COLO668 (cell line): ENCODE data around the gene SSX7.
"Not testable (repeated sequence)": the region's sequence is repeated elsewhere in the genome, so short reads cannot be mapped to it uniquely, and the experiment has no call there.

Source experiments
- DNase-seq: peaks from one replicate; lab custom pipeline; 2025; ENCODE audit not compliant: unreplicated experiment; lab: John Stamatoyannopoulos, UW

Gene SSX7, protein sequence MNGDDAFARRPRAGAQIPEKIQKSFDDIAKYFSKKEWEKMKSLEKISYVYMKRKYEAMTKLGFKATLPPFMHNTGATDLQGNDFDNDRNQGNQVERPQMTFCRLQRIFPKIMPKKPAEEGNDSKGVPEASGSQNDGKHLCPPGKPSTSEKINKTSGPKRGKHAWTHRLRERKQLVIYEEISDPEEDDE

DNA sequence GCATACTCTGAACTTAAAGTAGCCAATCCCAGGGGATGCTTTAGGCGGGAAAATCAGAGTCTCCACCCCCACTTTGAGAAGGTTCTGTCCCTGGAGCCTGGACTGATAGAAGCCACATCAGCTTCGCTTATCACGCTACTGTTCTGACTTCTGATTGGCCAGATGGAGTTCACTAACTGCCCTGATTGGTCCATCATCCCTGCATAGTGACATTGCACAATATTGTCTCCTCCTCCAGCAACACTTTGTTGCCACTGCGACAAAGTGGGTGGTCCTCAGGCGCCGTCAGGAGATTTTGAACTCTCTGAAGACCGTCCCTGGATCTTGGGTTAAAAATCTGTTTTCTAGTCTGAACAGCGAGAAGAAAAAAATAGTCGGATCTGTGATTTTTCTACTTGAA is at the start of gene SSX7:
TSS of gene SSX7 (minus strand) at position 101 of the 400 bp plus-strand sequence. CDS start 1,428 bp downstream, outside the sequence.
- not testable (repeated sequence) for DNase-seq

DNA sequence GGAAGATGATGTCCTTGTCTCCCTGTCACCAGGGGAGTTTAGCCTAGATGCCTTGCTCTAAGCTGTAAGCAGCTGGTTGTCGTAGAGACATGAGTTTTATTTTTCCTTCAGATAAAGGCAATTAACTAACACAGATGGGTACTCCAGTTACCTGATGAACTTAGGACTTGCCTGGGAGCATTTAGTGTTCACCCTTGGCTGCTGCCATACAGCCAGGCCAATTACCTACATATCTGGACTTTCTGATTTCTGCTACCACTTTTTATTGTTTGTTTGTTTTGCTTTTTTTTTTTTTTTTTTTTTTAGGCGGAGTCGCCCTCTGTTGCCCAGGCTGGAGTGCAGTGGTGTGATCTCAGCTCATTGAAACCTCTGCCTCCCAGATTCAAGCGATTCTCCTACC is 37.3 kb upstream of the SSX7 start:
- not testable (repeated sequence) for DNase-seq

DNA sequence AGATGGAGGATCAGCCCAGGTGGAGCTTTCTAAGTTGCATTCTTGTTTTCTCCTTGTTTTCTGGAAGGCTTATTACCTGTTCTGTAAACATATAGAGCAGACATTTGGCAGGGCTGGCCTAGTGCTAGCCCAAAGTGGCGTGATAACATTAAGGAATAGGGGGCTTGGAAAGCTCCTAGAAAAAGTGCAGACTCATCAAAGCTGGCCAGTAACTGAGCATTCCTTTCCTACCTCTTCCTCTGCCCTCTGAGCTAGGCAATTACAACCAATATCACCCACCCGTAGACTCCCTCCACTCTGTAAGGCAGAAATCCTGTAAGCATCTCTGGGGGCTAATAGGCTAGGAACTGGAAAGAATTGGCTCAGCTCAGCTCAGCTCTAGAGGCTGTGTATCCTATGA is 7.5 kb upstream of the SSX7 start:
- DNase-seq = not testable (repeated sequence)

DNA sequence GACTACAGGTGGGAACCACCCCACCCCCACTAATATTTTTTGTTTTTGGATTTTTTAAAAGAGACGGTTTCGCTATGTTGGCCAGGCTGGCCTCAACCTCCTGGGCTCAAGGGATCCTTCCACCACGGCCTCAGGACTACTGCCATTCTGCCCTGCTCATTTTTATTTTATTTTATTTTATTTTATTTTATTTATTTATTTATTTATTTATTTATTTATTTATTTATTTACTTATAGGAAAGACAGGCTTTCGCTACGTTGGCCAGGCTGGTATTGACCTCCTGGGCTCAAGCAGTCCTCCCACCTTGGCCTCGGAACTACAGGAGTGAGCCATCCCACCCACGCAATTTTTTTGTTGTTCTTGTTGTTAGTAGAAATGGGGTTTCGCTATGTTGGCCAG is 775 bp upstream of the SSX7 start:
- DNase-seq = not testable (repeated sequence)

DNA sequence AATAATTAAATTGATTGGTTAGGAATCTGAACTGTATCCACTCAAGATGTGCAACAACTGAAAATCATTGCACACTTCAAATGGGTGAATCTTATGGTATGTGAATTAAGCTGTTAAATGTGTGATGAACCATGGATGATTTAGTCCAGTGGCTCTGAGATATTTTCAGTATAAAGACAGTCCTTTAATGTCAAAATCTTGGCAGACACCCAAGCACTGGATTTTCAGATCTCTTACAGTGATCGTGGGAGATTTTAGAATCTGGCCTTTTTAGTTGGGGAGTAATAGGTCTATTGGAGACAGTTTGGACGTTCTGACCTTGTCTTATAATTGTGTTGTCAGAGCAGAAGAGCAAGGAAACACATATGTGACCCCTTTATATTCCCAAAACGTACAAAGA is 4.0 kb downstream of the SSX7 start:
- DNase-seq = not testable (repeated sequence)

DNA sequence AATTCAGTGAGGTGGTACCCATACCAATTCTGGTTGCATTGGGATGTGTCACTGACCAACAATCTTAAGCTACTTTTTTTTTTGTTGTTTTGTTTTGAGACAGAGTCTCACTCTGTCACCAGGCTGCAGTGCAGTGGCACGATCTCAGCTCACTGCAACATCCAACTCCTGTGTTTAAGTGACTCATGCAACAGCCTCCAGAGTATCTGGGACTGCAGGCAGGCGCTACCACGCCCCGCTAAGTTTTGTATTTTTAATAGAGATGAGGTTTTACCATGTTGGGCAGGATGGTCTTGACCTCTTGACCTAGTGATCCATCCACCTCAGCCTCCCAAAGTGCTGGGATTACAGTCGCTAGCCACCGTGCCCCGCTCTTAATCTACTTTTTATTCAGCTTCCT is 5.7 kb downstream of the SSX7 start:
- DNase-seq = not testable (repeated sequence)

DNA sequence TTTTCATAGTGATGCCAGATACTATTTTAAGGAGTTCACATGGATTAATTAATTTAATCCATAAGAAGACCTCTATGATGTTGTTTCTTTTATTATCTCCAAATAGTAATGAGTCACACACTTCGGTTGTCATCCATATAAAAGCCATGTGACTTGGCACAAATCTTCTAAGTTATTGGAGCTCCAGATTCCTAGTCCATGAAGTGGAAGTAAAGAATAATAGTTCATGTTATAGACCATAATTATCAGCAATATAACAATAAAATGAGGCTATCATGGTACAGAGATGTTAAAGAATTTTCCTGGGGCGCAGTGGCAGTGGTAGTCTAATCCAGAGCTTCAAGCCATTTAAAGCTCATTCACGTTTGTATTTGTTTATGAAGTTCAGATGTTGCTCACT is 26.2 kb downstream of the SSX7 start:
- DNase-seq = not testable (repeated sequence)

DNA sequence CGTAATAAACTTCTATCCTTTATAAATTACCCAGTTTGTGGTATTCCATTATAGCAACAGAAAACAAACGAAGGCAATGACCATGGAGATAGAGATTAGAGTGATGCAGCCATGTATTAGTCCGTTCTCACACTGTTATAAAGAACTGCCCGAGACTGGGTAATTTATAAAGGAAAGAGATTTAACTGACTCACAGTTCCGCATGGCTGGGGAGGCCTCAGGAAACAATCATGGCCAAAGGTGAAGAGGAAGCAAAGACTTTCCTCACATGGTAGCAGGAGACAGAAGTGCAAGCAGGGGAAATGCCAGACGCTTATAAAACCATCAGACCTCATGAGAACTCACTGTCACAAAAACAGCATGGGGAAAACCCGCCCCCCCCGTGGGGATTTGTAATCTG is 34.0 kb downstream of the SSX7 start:
- DNase-seq = not testable (repeated sequence)

DNA sequence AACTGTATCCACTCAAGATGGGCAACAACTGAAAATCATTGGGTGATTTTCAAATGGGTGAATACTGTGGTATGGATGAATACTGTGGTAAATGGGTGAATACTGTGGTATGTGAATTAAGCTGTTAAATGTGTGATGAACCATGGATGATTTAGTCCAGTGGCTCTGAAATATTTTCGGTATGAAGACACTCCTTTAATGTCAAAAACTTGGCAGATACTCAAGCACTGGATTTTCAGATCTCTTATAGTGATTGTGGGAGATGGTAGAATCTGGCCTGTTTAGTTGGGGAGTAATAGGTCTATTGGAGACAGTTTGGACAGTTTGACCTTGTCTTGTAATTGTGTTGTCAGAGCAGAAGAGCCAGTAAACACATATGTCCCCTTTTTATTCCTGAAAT is 45.7 kb downstream of the SSX7 start:
- no peak for DNase-seq

DNA sequence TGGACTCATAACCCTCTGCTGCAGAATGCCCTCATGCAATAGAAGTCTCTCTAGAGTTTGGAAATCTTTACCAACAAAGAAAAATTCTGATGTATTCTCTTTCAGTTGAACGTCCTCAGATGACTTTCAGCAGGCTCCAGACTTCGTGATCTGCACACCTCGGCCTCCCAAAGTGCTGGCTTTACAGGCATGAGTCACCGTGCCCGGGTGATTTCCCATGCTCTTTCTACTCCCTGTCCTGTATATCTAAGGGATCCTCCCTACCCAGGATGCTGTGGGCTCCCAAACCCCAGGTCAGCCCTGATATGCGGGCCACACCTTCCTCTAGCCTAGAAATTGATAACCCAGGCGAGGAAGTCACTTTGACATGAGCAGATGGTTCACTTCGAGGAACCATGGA is 51.5 kb downstream of the SSX7 start:
- not testable (repeated sequence) for DNase-seq

DNA sequence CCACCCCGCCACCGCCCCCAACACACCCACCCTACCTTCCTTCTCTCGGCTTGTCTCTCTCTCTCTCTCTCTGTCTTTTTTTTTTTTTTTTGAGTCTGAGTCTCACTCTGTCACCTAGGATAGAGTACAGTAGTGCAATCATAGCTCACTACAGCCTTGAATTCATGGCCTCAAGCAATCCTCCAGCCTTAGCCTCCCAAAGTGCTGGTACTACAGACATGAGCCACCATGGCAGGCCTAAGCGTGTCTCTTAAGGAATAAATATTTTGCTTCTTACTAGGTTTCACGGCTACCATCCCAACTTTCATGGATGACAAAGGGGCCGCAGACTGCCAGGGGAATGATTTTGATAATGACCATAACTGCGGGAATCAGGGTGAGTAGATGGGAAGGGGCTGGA is 55.8 kb downstream of the SSX7 start:
- DNase-seq = no peak

DNA sequence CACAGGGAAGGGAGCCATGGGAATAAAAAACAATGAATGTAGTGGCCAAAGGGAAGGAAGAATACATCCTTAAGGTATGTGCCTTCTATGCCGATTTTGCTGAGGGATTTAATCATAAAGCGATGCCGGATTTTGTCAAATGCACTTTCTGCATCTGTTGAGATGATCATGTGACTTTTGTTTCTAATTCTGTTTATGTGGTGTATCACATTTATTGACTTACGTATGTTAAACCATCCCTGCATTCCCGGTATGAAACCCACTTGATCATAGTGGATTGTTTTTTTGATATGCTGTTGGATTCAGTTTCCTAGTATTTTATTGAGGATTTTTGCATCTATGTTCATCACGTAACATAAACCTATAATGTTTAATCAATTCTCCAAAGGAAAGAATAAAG is 60.0 kb downstream of the SSX7 start:
- no peak for DNase-seq
